ENCODE data around the gene PCDHGA6. TPM values are rescaled to one million over a fixed set of nuclear protein-coding genes. Genes with fewer than 3 reads are reported as not detected.

PCDHGA6 gene
- total RNA-seq, 1 experiment from 2014 or later: 0.19 TPM

DNA sequence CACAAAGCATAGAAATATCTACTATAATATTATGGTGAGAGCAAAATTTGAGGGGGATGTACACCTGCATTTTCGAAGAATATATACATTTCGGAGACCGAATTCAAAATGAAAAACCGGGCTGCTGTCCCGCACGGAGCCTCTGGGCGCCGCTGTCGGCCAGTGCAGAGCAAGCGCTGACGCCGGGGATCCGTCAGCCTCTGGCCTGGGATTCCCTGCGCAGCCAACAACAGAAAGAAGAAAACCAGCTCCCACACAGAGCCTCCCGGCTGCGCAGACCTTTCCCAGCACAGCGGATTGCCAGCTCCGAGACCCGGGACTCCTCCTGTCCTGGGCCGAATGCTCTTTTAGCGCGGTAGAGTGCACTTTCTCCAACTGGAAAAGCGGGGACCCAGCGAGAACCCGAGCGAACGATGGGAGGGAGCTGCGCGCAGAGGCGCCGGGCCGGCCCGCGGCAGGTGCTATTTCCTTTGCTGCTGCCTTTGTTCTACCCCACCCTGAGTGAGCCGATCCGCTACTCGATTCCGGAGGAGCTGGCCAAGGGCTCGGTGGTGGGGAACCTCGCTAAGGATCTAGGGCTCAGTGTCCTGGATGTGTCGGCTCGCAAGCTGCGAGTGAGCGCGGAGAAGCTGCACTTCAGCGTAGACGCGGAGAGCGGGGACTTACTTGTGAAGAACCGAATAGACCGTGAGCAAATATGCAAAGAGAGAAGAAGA, 34.3 kb downstream of the PCDHGA6 start, which contains the start of gene PCDHGB6:
TSS of gene PCDHGB6 (plus strand) at position 232 of the 716 bp plus-strand sequence. CDS start at position 414, 182 bp downstream.

DNA sequence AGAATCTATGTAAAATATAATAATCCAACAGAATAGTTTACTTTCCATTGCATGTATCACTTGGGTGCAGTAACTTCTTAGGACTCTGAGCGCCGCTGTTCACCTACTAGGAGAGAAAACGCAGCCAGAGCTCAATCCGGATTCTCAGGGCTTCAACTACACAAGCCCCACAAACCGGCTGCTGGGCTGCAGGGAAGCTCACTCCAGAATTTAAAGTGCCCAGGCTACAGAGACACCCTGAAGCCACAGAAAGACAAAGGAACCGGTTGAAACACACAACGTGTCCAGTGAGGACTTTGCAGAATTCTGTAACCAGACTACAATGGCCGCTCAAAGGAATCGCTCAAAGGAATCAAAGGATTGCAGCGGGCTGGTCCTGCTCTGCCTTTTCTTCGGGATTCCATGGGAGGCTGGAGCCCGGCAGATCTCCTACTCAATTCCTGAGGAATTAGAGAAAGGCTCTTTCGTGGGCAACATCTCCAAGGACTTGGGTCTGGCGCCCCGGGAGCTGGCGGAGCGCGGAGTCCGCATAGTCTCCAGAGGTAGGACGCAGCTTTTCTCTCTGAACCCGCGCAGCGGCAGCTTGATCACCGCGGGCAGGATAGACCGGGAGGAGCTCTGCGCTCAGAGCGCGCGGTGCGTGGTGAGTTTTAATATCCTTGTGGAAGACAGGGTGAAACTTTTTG, 39.3 kb downstream of the PCDHGA6 start, which contains the start of gene PCDHGA10:
TSS of gene PCDHGA10 (plus strand) at position 134 of the 686 bp plus-strand sequence. CDS start at position 323, 189 bp downstream.

DNA sequence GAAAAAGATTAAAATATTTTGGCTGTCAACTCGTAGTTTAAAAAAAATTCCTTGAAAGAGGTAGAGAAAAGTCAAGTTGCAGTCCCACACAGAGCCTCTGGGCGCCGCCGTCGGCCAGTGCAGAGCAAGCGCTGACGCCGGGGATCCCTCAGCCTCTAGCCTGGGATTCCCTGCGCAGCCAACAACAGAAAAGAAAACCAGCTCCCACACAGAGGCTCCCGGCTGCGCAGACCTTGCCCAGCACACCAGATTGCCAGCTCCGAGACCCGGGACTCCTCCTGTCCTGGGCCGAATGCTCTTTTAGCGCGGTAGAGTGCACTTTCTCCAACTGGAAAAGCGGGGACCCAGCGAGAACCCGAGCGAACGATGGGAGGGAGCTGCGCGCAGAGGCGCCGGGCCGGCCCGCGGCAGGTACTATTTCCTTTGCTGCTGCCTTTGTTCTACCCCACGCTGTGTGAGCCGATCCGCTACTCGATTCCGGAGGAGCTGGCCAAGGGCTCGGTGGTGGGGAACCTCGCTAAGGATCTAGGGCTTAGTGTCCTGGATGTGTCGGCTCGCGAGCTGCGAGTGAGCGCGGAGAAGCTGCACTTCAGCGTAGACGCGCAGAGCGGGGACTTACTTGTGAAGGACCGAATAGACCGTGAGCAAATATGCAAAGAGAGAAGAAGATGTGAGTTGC, 43.9 kb downstream of the PCDHGA6 start, which contains the start of gene PCDHGB7:
TSS of gene PCDHGB7 (plus strand) at position 184 of the 679 bp plus-strand sequence. CDS start at position 367, 183 bp downstream.

GRCh38 chr5:141420855-141421488, 47.3 kb downstream of the PCDHGA6 start, which contains the start of gene PCDHGA11:
TSS of gene PCDHGA11 (plus strand) at chr5:141421051. CDS start at chr5:141421228, 177 bp downstream.

Other genes starting within 250 kb of the PCDHGA6 start
- 1.2 to 2.1 TPM (median 1.4 TPM) in 5 replicates for gene PCDHB5, start 238.7 kb upstream of the PCDHGA6 start, total RNA-seq (2022; extraction: Qiagen RNA extraction; ENCODE audit: low read depth)
- 0.62 to 1.1 TPM (median 0.85 TPM) in 5 replicates for gene PCDHB6, start 223.8 kb upstream of the PCDHGA6 start, total RNA-seq (2022; extraction: Qiagen RNA extraction; ENCODE audit: low read depth)
- gene PCDHB7, start 201.2 kb upstream of the PCDHGA6 start, total RNA-seq (2022; extraction: Qiagen RNA extraction; ENCODE audit: low read depth): 0.06 TPM in 1 of 5 replicates, not detected in the others
- 0.20 to 0.40 TPM (median 0.37 TPM) in 4 of 5 replicates, not detected in the other for gene PCDHB8, start 196.1 kb upstream of the PCDHGA6 start, total RNA-seq (2022; extraction: Qiagen RNA extraction; ENCODE audit: low read depth)
- 0.05 to 0.11 TPM (median 0.05 TPM) in 3 of 5 replicates, not detected in the others for gene PCDHB16, start 191.5 kb upstream of the PCDHGA6 start, total RNA-seq (2022; extraction: Qiagen RNA extraction; ENCODE audit: low read depth)
- not detected in 5 replicates for gene PCDHB9, start 186.7 kb upstream of the PCDHGA6 start, total RNA-seq (2022; extraction: Qiagen RNA extraction; ENCODE audit: low read depth)
- gene PCDHB10, start 181.5 kb upstream of the PCDHGA6 start, total RNA-seq (2022; extraction: Qiagen RNA extraction; ENCODE audit: low read depth): not detected in 5 replicates
- 0.05 to 0.20 TPM (median 0.08 TPM) in 4 of 5 replicates, not detected in the other for gene PCDHB11, start 174.3 kb upstream of the PCDHGA6 start, total RNA-seq (2022; extraction: Qiagen RNA extraction; ENCODE audit: low read depth)
- not detected in 5 replicates for gene PCDHB12, start 165.2 kb upstream of the PCDHGA6 start, total RNA-seq (2022; extraction: Qiagen RNA extraction; ENCODE audit: low read depth)
- gene PCDHB13, start 160.0 kb upstream of the PCDHGA6 start, total RNA-seq (2022; extraction: Qiagen RNA extraction; ENCODE audit: low read depth): 0.06 to 0.20 TPM (median 0.08 TPM) in 4 of 5 replicates, not detected in the other
- gene PCDHB14, start 150.5 kb upstream of the PCDHGA6 start, total RNA-seq (2022; extraction: Qiagen RNA extraction; ENCODE audit: low read depth): 0.11 to 0.13 TPM in 2 of 5 replicates, not detected in the others
- gene PCDHB15, start 128.5 kb upstream of the PCDHGA6 start, total RNA-seq (2022; extraction: Qiagen RNA extraction; ENCODE audit: low read depth): 0.09 to 0.14 TPM in 2 of 5 replicates, not detected in the others
- gene SLC25A2, start 69.8 kb upstream of the PCDHGA6 start, total RNA-seq (2022; extraction: Qiagen RNA extraction; ENCODE audit: low read depth): not detected in 5 replicates
- gene TAF7, start 53.1 kb upstream of the PCDHGA6 start, total RNA-seq (2022; extraction: Qiagen RNA extraction; ENCODE audit: low read depth): 59.2 to 89.1 TPM (median 72.2 TPM) in 5 replicates
- 0.22 to 0.40 TPM (median 0.30 TPM) in 5 replicates for gene PCDHGA1, start 43.4 kb upstream of the PCDHGA6 start, total RNA-seq (2022; extraction: Qiagen RNA extraction; ENCODE audit: low read depth)
- 0.37 to 0.79 TPM (median 0.54 TPM) in 5 replicates for gene PCDHGA2, start 35.1 kb upstream of the PCDHGA6 start, total RNA-seq (2022; extraction: Qiagen RNA extraction; ENCODE audit: low read depth)
- not detected in 5 replicates for gene PCDHGA3, start 30.1 kb upstream of the PCDHGA6 start, total RNA-seq (2022; extraction: Qiagen RNA extraction; ENCODE audit: low read depth)
- gene PCDHGB1, start 23.8 kb upstream of the PCDHGA6 start, total RNA-seq (2022; extraction: Qiagen RNA extraction; ENCODE audit: low read depth): 1.1 to 1.9 TPM (median 1.8 TPM) in 5 replicates
- 0.11 to 0.23 TPM (median 0.17 TPM) in 5 replicates for gene PCDHGA4, start 18.9 kb upstream of the PCDHGA6 start, total RNA-seq (2022; extraction: Qiagen RNA extraction; ENCODE audit: low read depth)
- gene PCDHGB2, start 13.9 kb upstream of the PCDHGA6 start, total RNA-seq (2022; extraction: Qiagen RNA extraction; ENCODE audit: low read depth): 0.11 to 0.17 TPM (median 0.15 TPM) in 3 of 5 replicates, not detected in the others
- 0.09 to 0.21 TPM (median 0.18 TPM) in 5 replicates for gene PCDHGA5, start 9.7 kb upstream of the PCDHGA6 start, total RNA-seq (2022; extraction: Qiagen RNA extraction; ENCODE audit: low read depth)
- gene PCDHGB3, start 3.6 kb upstream of the PCDHGA6 start, total RNA-seq (2022; extraction: Qiagen RNA extraction; ENCODE audit: low read depth): 0.12 to 0.29 TPM (median 0.27 TPM) in 5 replicates
- 0.77 to 1.0 TPM (median 0.98 TPM) in 5 replicates for gene PCDHGA7, start 8.9 kb downstream of the PCDHGA6 start, total RNA-seq (2022; extraction: Qiagen RNA extraction; ENCODE audit: low read depth)
- 0.74 to 1.1 TPM (median 0.90 TPM) in 5 replicates for gene PCDHGB4, start 13.8 kb downstream of the PCDHGA6 start, total RNA-seq (2022; extraction: Qiagen RNA extraction; ENCODE audit: low read depth)
- gene PCDHGA8, start 18.7 kb downstream of the PCDHGA6 start, total RNA-seq (2022; extraction: Qiagen RNA extraction; ENCODE audit: low read depth): 0.02 to 0.06 TPM (median 0.04 TPM) in 3 of 5 replicates, not detected in the others
- gene PCDHGB5, start 24.1 kb downstream of the PCDHGA6 start, total RNA-seq (2022; extraction: Qiagen RNA extraction; ENCODE audit: low read depth): 1.9 to 2.5 TPM (median 2.1 TPM) in 5 replicates
- 0.09 TPM in 1 of 5 replicates, not detected in the others for gene PCDHGA9, start 28.9 kb downstream of the PCDHGA6 start, total RNA-seq (2022; extraction: Qiagen RNA extraction; ENCODE audit: low read depth)
- 0.07 to 0.12 TPM (median 0.08 TPM) in 4 of 5 replicates, not detected in the other for gene PCDHGB6, start 34.1 kb downstream of the PCDHGA6 start, total RNA-seq (2022; extraction: Qiagen RNA extraction; ENCODE audit: low read depth)
- gene PCDHGA10, start 39.1 kb downstream of the PCDHGA6 start, total RNA-seq (2022; extraction: Qiagen RNA extraction; ENCODE audit: low read depth): not detected in 5 replicates
- 0.05 to 0.08 TPM (median 0.06 TPM) in 3 of 5 replicates, not detected in the others for gene PCDHGB7, start 43.8 kb downstream of the PCDHGA6 start, total RNA-seq (2022; extraction: Qiagen RNA extraction; ENCODE audit: low read depth)
- gene PCDHGA11, start 47.2 kb downstream of the PCDHGA6 start, total RNA-seq (2022; extraction: Qiagen RNA extraction; ENCODE audit: low read depth): 0.05 to 0.07 TPM in 2 of 5 replicates, not detected in the others
- gene PCDHGA12, start 56.6 kb downstream of the PCDHGA6 start, total RNA-seq (2022; extraction: Qiagen RNA extraction; ENCODE audit: low read depth): not detected in 5 replicates
- 5.1 to 7.1 TPM (median 6.4 TPM) in 5 replicates for gene PCDHGC3, start 102.1 kb downstream of the PCDHGA6 start, total RNA-seq (2022; extraction: Qiagen RNA extraction; ENCODE audit: low read depth)
- gene PCDHGC4, start 111.1 kb downstream of the PCDHGA6 start, total RNA-seq (2022; extraction: Qiagen RNA extraction; ENCODE audit: low read depth): not detected in 5 replicates
- not detected in 5 replicates for gene PCDHGC5, start 115.2 kb downstream of the PCDHGA6 start, total RNA-seq (2022; extraction: Qiagen RNA extraction; ENCODE audit: low read depth)
- 91.5 to 99.5 TPM (median 94.4 TPM) in 5 replicates for gene DIAPH1, start 245.1 kb downstream of the PCDHGA6 start, total RNA-seq (2022; extraction: Qiagen RNA extraction; ENCODE audit: low read depth)